ENCODE data around the gene LHFPL3.
"Not testable (repeated sequence)": the region's sequence is repeated elsewhere in the genome, so short reads cannot be mapped to it uniquely, and the experiment has no call there.

LHFPL3 gene

DNA sequence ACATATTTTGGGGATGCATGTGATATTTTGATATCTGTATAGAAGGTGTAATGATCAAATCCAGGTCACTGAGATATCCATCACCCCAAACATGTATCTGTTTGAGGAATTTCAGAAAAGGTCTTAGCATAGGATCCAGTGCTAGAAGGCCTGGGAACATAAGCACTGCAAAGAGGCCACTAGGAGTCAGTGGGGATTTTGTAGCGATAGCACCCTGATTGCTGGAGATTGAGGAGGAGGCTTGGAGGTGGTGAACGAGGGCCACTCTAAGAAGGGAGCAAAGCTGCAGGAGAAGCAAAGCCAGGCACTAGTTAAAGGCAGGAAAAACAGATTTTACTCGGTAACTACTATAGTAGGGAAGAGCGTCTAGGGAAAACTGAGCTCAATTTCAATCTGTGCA, 324.0 kb downstream of the LHFPL3 start:
- TF ChIP-seq JUND (IDR thresholded peaks at IDR 0.05; ENCODE audit: low read depth), result no peak
- in situ Hi-C loops (cut with HindIII; ENCODE audit: low pct_unique_long_range_greater_than_20kb, low sequenced_read_pairs), result no loop called here
- no peak for DNase-seq (ENCODE audit: low read depth in 1 of 2, low spot score in 1 of 2)

DNA sequence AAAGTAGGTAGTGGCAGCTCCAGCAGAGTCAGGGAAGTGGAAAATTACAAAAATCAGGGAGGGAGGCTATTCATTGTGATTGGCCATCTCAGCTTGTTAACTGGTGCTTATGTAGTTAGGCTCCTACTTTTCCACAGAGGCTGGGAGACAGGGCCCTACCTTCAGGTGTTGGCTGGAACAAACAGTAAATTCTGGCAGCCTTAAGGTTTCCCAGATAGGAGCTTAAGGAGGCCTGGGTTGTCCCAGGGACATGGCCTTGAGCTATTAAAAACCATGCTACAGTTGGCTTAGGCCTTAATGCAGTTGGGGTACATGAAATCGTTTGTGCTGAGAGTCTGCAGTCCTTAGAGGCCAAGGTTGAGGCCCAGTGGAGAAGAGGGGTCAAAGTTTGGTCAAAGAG, 324.5 kb downstream of the LHFPL3 start:
- in situ Hi-C loops (cut with HindIII; ENCODE audit: low pct_unique_long_range_greater_than_20kb, low sequenced_read_pairs), result no loop called here
- no peak for TF ChIP-seq JUND (IDR thresholded peaks at IDR 0.05; ENCODE audit: low read depth)
- no peak for DNase-seq (ENCODE audit: low read depth in 1 of 2, low spot score in 1 of 2)

DNA sequence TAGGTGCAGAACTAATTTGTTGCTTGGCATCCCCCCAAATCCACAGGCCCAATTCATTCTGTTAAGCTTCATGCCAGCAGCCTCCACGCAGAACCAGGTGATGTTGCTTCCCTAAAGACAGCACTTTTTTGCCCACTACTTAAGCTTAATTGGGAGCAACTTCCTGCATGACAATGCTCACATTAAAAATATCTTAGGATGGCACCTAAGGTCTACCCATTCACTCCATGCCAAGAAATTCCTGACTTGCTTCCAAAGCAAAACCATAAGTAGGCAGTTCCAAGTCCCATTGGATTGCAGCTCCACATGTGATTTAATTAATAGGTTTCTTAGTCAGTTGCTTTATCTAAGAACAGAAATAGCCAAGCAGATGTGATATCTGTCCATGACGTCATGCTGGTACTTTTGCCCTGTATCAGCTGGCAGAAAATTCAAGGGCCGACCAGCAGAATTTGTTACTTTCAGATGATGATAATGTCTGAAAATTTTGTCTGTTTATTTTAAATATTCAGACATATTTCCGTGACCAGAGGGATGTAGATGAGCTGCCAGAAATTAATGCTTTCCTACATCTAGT, 325.5 kb downstream of the LHFPL3 start:
- in situ Hi-C loops (cut with HindIII; ENCODE audit: low pct_unique_long_range_greater_than_20kb, low sequenced_read_pairs), result no loop called here
- DNase-seq (ENCODE audit: low read depth in 1 of 2, low spot score in 1 of 2), result no peak
- no peak for TF ChIP-seq JUND (IDR thresholded peaks at IDR 0.05; ENCODE audit: low read depth)

DNA sequence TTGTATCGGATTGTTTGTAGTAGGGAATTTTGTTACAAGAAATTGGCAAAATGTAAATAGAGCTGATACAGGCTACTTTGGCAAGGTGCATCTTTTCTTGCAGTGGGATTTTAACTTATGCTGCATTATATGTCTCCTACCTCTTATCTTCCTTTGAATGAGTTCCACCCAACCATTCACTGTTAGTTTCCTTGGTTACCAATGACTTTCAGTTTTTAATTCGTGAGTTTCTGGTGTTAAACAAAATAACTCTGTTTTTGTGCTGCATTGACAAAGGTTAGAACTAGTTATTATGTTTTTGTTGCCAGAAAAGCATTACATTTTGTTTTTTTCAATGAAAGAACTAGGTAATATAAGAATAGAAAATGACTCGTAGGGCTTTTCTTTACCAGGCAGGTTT, 327.2 kb downstream of the LHFPL3 start:
- in situ Hi-C loops (cut with HindIII; ENCODE audit: low pct_unique_long_range_greater_than_20kb, low sequenced_read_pairs), result no loop called here
- no peak for TF ChIP-seq JUND (IDR thresholded peaks at IDR 0.05; ENCODE audit: low read depth)
- no peak for DNase-seq (ENCODE audit: low read depth in 1 of 2, low spot score in 1 of 2)

DNA sequence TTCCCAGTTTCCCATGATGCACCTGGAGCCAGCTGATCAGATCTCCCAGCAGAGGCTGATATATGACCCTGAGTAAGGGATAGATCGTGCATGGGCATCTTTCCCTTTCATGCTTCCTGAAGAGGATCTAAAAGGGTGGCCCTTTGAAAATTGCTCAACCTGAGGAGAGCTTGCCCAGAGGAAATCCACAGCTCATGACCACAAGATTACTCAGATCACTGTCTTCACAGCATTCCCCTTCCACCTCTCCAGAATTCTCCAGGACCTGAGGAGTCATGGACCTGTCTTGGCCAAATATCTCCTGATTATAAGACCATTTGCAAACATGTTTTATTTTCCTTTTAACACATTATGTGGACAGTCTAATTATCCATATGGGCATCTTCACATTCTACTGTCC, 328.1 kb downstream of the LHFPL3 start:
- DNase-seq (ENCODE audit: low read depth in 1 of 2, low spot score in 1 of 2), result no peak
- no peak for TF ChIP-seq JUND (IDR thresholded peaks at IDR 0.05; ENCODE audit: low read depth)
- in situ Hi-C loops (cut with HindIII; ENCODE audit: low pct_unique_long_range_greater_than_20kb, low sequenced_read_pairs), result no loop called here

DNA sequence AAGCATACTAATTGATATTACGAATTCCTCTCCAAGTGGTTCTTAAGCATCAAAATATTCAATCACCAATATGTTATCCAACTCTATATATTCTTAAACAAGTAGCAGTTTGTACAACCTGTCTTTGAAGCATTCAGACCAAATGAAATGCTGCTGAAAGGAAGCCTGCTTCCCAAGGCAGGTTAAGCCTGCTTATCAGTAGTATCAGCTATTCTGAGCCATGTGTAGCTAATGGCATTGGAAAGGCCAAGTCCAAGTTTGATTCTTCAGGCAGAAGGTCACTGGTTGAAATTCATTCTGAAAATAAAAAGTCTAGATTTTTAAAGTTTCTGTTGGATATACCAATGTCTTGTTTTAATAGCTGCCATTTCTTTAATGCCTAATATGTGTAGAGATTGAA, 328.7 kb downstream of the LHFPL3 start:
- DNase-seq (ENCODE audit: low read depth in 1 of 2, low spot score in 1 of 2), result no peak
- TF ChIP-seq JUND (IDR thresholded peaks at IDR 0.05; ENCODE audit: low read depth), result no peak
- in situ Hi-C loops (cut with HindIII; ENCODE audit: low pct_unique_long_range_greater_than_20kb, low sequenced_read_pairs), result no loop called here

DNA sequence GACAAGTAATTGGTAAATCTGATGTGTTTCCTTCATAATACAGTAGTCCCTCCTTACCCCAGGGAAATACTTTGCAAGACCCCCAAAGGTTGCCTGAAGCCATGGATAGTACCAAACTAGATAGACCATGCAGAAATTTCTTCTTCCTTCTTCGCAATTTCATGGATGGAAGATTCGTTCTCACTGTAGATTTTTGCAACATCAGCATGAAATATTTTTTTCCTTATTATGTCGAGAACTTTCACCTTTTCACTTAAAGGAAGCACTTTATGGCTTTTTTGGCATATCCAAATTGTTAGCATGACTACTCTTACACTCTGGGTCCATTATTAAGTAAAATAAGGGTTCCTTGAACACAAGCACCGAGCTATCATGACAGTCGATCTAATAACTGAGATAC, 333.2 kb downstream of the LHFPL3 start:
- no peak for TF ChIP-seq JUND (IDR thresholded peaks at IDR 0.05; ENCODE audit: low read depth)
- in situ Hi-C loops (cut with HindIII; ENCODE audit: low pct_unique_long_range_greater_than_20kb, low sequenced_read_pairs), result no loop called here
- no peak for DNase-seq (ENCODE audit: low read depth in 1 of 2, low spot score in 1 of 2)

DNA sequence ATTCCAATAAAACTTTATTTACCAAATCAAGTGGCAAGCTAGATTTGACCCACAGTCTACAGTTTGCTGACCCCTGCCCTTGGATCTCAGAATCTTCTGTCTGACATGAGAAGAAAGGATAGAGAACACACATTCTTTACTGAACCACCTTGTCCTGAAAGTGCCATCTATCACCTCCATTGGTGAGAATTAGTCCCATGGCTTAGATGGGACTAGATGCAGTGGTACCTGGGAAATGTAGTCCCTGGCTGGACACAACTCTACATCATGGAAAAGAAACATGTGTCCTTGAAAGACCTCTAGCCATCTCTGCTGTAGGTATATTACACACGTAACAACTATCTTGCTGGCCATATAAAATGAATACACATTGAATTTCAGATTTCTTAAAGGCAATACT, 336.2 kb downstream of the LHFPL3 start:
- no peak for TF ChIP-seq JUND (IDR thresholded peaks at IDR 0.05; ENCODE audit: low read depth)
- no peak for DNase-seq (ENCODE audit: low read depth in 1 of 2, low spot score in 1 of 2)
- in situ Hi-C loops (cut with HindIII; ENCODE audit: low pct_unique_long_range_greater_than_20kb, low sequenced_read_pairs), result no loop called here

DNA sequence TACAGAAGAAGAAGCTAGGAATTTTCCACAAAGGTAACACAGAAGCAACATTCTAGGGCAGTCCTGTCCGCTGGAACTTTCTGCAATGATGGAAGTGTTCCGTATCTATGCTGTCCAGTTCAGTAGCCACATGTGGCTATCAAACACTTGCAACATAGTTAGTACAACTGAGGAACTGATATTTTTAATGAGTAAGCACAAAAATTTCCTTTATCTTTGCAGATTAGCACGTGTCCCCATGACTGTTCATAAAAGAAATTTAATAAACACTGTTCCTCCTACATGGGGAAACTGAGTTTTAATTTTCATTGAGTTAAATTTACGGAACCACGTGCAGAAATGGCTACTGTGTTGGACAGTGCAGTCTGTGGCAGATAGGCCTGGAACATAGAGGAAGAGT, 349.2 kb downstream of the LHFPL3 start:
- DNase-seq (ENCODE audit: low read depth in 1 of 2, low spot score in 1 of 2), result no peak
- in situ Hi-C loops (cut with HindIII; ENCODE audit: low pct_unique_long_range_greater_than_20kb, low sequenced_read_pairs), result no loop called here
- no peak for TF ChIP-seq JUND (IDR thresholded peaks at IDR 0.05; ENCODE audit: low read depth)

DNA sequence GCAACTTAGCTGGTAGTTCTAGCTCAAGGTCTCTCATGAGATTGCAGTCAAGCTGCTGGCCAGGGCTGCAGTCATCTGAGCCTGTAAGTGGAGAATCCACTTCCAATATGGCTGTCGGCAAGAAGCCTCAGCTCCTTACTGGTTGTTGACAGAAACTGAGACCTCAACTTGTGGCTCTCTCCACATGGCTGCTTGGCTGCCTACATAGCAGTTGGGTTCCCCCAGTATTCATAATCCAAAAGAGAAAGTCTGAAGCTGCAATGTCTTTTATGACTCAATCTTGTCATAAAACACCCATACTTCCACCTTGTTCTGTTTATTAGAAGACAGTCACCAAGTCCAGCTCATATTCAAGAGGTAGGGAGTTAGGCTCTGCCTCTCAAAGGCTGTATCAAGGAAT, 350.7 kb downstream of the LHFPL3 start:
- no peak for DNase-seq (ENCODE audit: low read depth in 1 of 2, low spot score in 1 of 2)
- in situ Hi-C loops (cut with HindIII; ENCODE audit: low pct_unique_long_range_greater_than_20kb, low sequenced_read_pairs), result no loop called here
- no peak for TF ChIP-seq JUND (IDR thresholded peaks at IDR 0.05; ENCODE audit: low read depth)

DNA sequence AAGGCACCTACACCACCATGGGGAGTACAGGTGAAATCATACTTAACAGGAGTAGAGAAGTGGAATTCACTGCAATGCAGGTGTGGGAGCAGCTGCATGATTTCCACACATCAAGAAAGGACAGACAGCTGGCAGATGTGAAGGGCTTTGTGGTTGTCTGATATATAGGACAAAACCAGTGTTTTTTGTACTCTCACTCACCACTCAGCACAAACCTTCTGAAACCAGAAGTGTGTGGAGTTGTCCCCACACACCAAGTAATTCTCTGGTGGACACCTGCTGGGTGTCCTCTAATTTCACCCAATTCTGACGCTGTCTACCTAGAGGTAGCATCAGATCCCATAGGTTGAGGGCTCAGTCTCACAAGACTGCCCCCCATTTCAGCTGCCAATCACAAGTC, 357.9 kb downstream of the LHFPL3 start:
- TF ChIP-seq JUND (IDR thresholded peaks at IDR 0.05; ENCODE audit: low read depth), result no peak
- DNase-seq (ENCODE audit: low read depth in 1 of 2, low spot score in 1 of 2), result no peak
- in situ Hi-C loops (cut with HindIII; ENCODE audit: low pct_unique_long_range_greater_than_20kb, low sequenced_read_pairs), result no loop called here

DNA sequence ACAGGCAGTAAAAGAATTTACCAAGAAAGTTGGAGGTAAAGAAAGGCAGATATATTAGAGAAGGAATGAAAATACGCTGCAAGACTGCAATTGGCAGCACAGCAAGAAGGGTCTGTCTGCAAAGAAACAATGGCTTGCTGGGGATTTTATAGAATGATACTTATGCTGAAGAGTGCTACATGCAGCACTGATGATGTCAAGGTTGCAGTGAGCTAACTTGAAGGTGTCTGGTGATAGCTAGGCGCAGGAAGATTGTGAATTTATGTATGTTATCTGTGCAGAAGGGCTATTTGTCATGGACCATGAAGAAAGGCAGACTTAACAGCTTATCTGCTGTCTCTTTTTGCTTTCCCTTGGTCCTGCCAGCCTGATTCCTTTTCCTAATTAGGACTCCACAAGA, 366.3 kb downstream of the LHFPL3 start:
- no peak for TF ChIP-seq JUND (IDR thresholded peaks at IDR 0.05; ENCODE audit: low read depth)
- no peak for DNase-seq (ENCODE audit: low read depth in 1 of 2, low spot score in 1 of 2)
- in situ Hi-C loops (cut with HindIII; ENCODE audit: low pct_unique_long_range_greater_than_20kb, low sequenced_read_pairs), result no loop called here

DNA sequence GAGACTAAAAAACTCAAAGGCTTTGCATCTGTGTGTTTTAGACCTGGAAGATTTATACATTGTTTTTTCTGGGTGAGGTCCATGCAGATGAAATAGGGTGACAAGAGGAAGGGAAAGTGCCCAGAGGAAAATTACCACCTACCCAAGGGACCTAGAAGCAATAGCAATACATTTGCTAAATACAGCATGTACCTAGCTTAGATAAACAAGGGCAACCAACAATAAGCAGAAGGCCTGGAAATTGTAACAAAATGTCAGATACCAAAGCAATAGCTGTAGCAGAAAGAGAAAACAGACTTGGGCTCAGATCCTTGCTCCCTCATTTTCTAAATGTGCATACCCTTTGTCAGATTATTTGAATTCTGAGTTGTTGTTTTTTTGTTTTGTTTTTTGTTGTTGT, 367.2 kb downstream of the LHFPL3 start:
- DNase-seq (ENCODE audit: low read depth in 1 of 2, low spot score in 1 of 2), result no peak
- no peak for TF ChIP-seq JUND (IDR thresholded peaks at IDR 0.05; ENCODE audit: low read depth)
- in situ Hi-C loops (cut with HindIII; ENCODE audit: low pct_unique_long_range_greater_than_20kb, low sequenced_read_pairs), result no loop called here

DNA sequence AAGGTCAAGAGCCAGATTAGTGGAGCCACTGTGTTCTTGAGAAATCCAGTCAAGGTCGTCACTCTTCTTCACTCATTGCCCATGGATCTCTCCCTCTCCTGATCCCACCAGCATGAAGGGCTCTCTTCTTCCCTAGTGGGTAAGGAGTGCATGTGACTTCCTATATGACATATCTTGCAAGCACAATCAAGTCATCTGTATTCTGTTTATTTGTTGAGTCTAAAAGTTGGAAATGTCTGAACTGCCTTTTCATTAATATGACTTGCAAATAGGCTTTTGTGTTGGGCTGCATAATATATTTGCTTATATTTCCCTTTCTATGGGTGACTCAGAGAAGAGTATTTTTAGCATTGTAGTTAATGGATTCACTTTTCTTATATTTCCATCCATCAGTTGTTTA, 371.9 kb downstream of the LHFPL3 start:
- DNase-seq (ENCODE audit: low read depth in 1 of 2, low spot score in 1 of 2), result no peak
- in situ Hi-C loops (cut with HindIII; ENCODE audit: low pct_unique_long_range_greater_than_20kb, low sequenced_read_pairs), result no loop called here
- TF ChIP-seq JUND (IDR thresholded peaks at IDR 0.05; ENCODE audit: low read depth), result no peak

DNA sequence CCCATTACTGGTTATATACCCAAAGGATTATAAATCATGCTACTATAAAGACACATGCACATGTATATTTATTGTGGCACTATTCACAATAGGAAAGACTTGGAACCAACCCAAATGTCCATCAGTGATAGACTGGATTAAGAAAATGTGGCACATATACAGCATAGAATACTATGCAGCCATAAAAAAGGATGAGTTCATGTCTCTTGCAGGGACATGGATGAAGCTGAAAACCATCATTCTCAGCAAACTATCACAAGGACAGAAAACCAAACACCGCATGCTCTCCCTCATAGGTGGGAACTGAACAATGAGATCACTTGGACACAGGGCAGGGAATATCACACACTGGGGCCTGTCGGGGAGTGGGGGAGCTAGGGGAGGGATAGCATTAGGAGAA, 392.6 kb downstream of the LHFPL3 start:
- in situ Hi-C loops (cut with HindIII; ENCODE audit: low pct_unique_long_range_greater_than_20kb, low sequenced_read_pairs); DNase-seq (ENCODE audit: low read depth in 1 of 2, low spot score in 1 of 2): not testable (repeated sequence)

All from T47D (cell line).